ENCODE results near the gene CRISPLD2. TPM values are rescaled to one million over a fixed set of nuclear protein-coding genes. Genes with fewer than 3 reads are reported as not detected.

Gene CRISPLD2
- total RNA-seq, 1 experiment from 2014 or later: 0.28 TPM

- Mint-ChIP-seq H3K9me3 (ENCODE audit: unreplicated experiment) (no peaks in the 10 kb centered on the region), H3K27ac (ENCODE audit: low read depth, unreplicated experiment) (no peak overlapping the region), H3K36me3 (ENCODE audit: insufficient read depth, unreplicated experiment) (no peaks in the 10 kb centered on the region), H3K4me3 (ENCODE audit: unreplicated experiment) (no peak overlapping the region), H3K27me3 (ENCODE audit: insufficient read depth, unreplicated experiment) (peaks cover 29% of the 10 kb centered on the region), H3K4me1 (ENCODE audit: insufficient read depth, unreplicated experiment) (no peaks in the 10 kb centered on the region)
- intact Hi-C loops (cut with micrococcal nuclease): no loop called here
- no peak for TF ChIP-seq CTCF (IDR thresholded peaks at IDR 0.05; ENCODE audit: unreplicated experiment)
- DNase-seq (ENCODE audit: unreplicated experiment): no peak
- ChIA-PET POLR2A (interaction anchor here (0.7 kb wide), 1 partner anchor 293 kb away, joined by 3 read pairs; no protein-coding TSS in a partner anchor), CTCF (interaction anchor here (1.0 to 1.2 kb wide), 3 partner anchors 12 to 29 kb away, joined by 3 read pairs; no protein-coding TSS in a partner anchor)
- BruUV-seq (replicated peaks): no TSS peak
Measured at GRCh38 chr16:84957792-84958191, 138.0 kb downstream of the CRISPLD2 start.

Other genes with a start within 250 kb of the CRISPLD2 start
- 151 and 269 TPM in 2 replicates for gene COTL1, start 201.9 kb upstream of the CRISPLD2 start, total RNA-seq (2022)
- 38.4 and 41.9 TPM in 2 replicates for gene KLHL36, start 171.5 kb upstream of the CRISPLD2 start, total RNA-seq (2022)
- gene USP10, start 120.0 kb upstream of the CRISPLD2 start, total RNA-seq (2022): 114 and 129 TPM in 2 replicates
- 46.3 and 54.5 TPM in 2 replicates for gene ZDHHC7, start 191.6 kb downstream of the CRISPLD2 start, total RNA-seq (2022)
- gene KIAA0513, start 207.8 kb downstream of the CRISPLD2 start, total RNA-seq (2022): 4.2 and 4.9 TPM in 2 replicates

Data from MCF 10A (cell line).